Measurements from ENCODE around the gene GUCY1A1.

Gene GUCY1A1

GRCh38 chr4:155694100-155694785 is 27.6 kb downstream of the GUCY1A1 start:
- DNase-seq = no peak

GRCh38 chr4:155696226-155696625 is 29.6 kb downstream of the GUCY1A1 start:
- DNase-seq = no peak

- DNase-seq = no peak
Measured at GRCh38 chr4:155696726-155697125, 30.1 kb downstream of the GUCY1A1 start.

GRCh38 chr4:155701827-155702226 is 35.2 kb downstream of the GUCY1A1 start:
- DNase-seq = no peak

GRCh38 chr4:155703486-155704247 is 37.0 kb downstream of the GUCY1A1 start:
- DNase-seq = no peak

- no peak for DNase-seq
Measured at GRCh38 chr4:155704841-155705404, 38.3 kb downstream of the GUCY1A1 start.

- DNase-seq = no peak
Measured at GRCh38 chr4:155705664-155706063, 39.0 kb downstream of the GUCY1A1 start.

- DNase-seq = no peak
Measured at GRCh38 chr4:155706147-155706546, 39.5 kb downstream of the GUCY1A1 start.

- DNase-seq = no peak
Measured at GRCh38 chr4:155707251-155707650, 40.6 kb downstream of the GUCY1A1 start.

- no peak for DNase-seq
Measured at GRCh38 chr4:155708782-155709181, 42.1 kb downstream of the GUCY1A1 start.

GRCh38 chr4:155709918-155710317 is 43.3 kb downstream of the GUCY1A1 start:
- DNase-seq = no peak

- DNase-seq = no peak
Measured at GRCh38 chr4:155711556-155711955, 44.9 kb downstream of the GUCY1A1 start.

GRCh38 chr4:155712846-155713245 is 46.2 kb downstream of the GUCY1A1 start:
- no peak for DNase-seq

GRCh38 chr4:155713911-155714310 is 47.3 kb downstream of the GUCY1A1 start:
- no peak for DNase-seq

GRCh38 chr4:155722336-155722735 is 55.7 kb downstream of the GUCY1A1 start:
- DNase-seq = no peak

- no peak for DNase-seq
Measured at GRCh38 chr4:155722816-155723499, 56.3 kb downstream of the GUCY1A1 start.

- no peak for DNase-seq
Measured at GRCh38 chr4:155724731-155725130, 58.1 kb downstream of the GUCY1A1 start.

- DNase-seq = no peak
Measured at GRCh38 chr4:155734065-155734464, 67.4 kb downstream of the GUCY1A1 start.

- DNase-seq = no peak
Measured at GRCh38 chr4:155734951-155735350, 68.3 kb downstream of the GUCY1A1 start.

GRCh38 chr4:155735496-155735895 is 68.8 kb downstream of the GUCY1A1 start:
- no peak for DNase-seq

GRCh38 chr4:155738548-155738947 is 71.9 kb downstream of the GUCY1A1 start:
- no peak for DNase-seq

GRCh38 chr4:155741546-155741945 is 74.9 kb downstream of the GUCY1A1 start:
- DNase-seq = no peak

- DNase-seq = no peak
Measured at GRCh38 chr4:155742310-155743015, 75.8 kb downstream of the GUCY1A1 start.

Data from stimulated activated CD4-positive, alpha-beta T cell treated with anti-CD3 and anti-CD28 coated beads, Interleukin-4, amount 100 ng/mL, for 1 hour (primary cell).